Body of pancreas (tissue), 4 donors: Measurements from ENCODE around the gene TYROBP. TPM values are rescaled to one million over a fixed set of nuclear protein-coding genes. Genes with fewer than 3 reads are reported as not detected.

Experiments
- ATAC-seq: fragments of 150-250 bp; one replicate; pipeline ENCODE4 v1.9.1; 2016
- DNase-seq, 4 donors: peaks; one replicate each; pipeline ENCODE4 v3.0.0-alpha.2; 2019
- H3K27ac ChIP-seq, 4 donors: fragments of 200-600 bp; sonication (generic); 1 replicate in 3 of 4; 2 replicates in 1 of 4; pipeline versions ENCODE4 v1.5.1 to v1.6.1; 2016 to 2019; ENCODE audit warnings: mild to moderate bottlenecking in 1 of 4, mixed read lengths in 1 of 4, moderate library complexity in 1 of 4
- H3K27me3 ChIP-seq, 2 donors: fragments of 200-600 bp; sonication (generic); one replicate each; pipeline ENCODE4 v1.6.0; 2016; ENCODE audit warnings: mild to moderate bottlenecking in 1 of 2
- H3K36me3 ChIP-seq, 2 donors: fragments of 200-600 bp; sonication (generic); replicated peaks in 1 of 2; 2 replicates each; pipeline ENCODE4 v1.5.1; 2016; ENCODE audit warnings: low read depth in 2 of 2; ENCODE audit not compliant: insufficient read depth in 1 of 2
- H3K4me1 ChIP-seq: fragments of 200-600 bp; sonication (generic); one replicate; pipeline ENCODE4 v1.6.0; 2016
- H3K4me3 ChIP-seq, 2 donors: fragments of 200-600 bp; sonication (generic); 1 replicate in 1 of 2; 2 replicates in 1 of 2; pipeline ENCODE4 v1.5.1; 2016 to 2019
- H3K9me3 ChIP-seq, 3 donors: fragments of 200-600 bp; sonication (generic); 1 replicate in 2 of 3; 2 replicates in 1 of 3; pipeline ENCODE4 v1.5.1; 2016
- CTCF ChIP-seq, 7 experiments: fragments of 450-650 bp in 4 of 7; fragments of 200-600 bp in 3 of 7; sonication (generic) in 3 of 7; IDR thresholded peaks; one replicate each; pipeline ENCODE4 v1.5.1; 2016 to 2019; ENCODE audit warnings: antibody characterized with exemption in 7 of 7
- POLR2A ChIP-seq, 3 donors: fragments of 450-650 bp; IDR thresholded peaks; one replicate each; pipeline ENCODE4 v1.6.1; 2016; ENCODE audit warnings: antibody characterized with exemption in 3 of 3, mild to moderate bottlenecking in 2 of 3
- WGBS, 2 donors: methylation state at CpG; one replicate each; pipeline ENCODE4 v1.1.5; 2017; 5-methylcytosine and 5-hydroxymethylcytosine counted together
- intact Hi-C: fragments of 100-400 bp; cut with DNase I; formaldehyde crosslinking; loops from one replicate; pipeline ENCODE4 v1.15.1; 2023
- total RNA-seq, 2 donors: library from RNA; depleted of rRNA; stranded (reverse); fragments of >200 nt; gene quantifications; one replicate each; pipeline ENCODE4 v1.1.0, GENCODE V29; 2016

The TYROBP gene
- total RNA-seq, 2 donors from 2014 or later: 19.2 to 38.6 TPM

- peaks cover 37% of the 10 kb centered on the region for H3K4me1 ChIP-seq
- ATAC-seq: no peak
- H3K27me3 ChIP-seq: no peaks in the 10 kb centered on the region
- intact Hi-C loops: no loop called here
- H3K9me3 ChIP-seq: no peaks in the 10 kb centered on the region
- WGBS, 2 donors: 85 to 88% methylated on average over 5 of the region's 5 CpGs
- no peak overlapping the region for H3K4me3 ChIP-seq
- no peak for DNase-seq
- H3K36me3 ChIP-seq: peaks cover 0 to 5% of the 10 kb centered on the region in 2 donors
- H3K27ac ChIP-seq: no peak overlapping the region
- no peak for TF ChIP-seq POLR2A (IDR thresholded peaks at IDR 0.05)
Measured at GRCh38 chr19:35863018-35863417, 45.1 kb downstream of the TYROBP start.

- peak in 3 of 4 donors; percentile 34 to 63 (median 50) for DNase-seq
- Histone ChIP-seq H3K9me3 (no peaks in the 10 kb centered on the region), H3K4me1 (peaks cover 35% of the 10 kb centered on the region), H3K27me3 (no peaks in the 10 kb centered on the region), H3K36me3 (peaks cover 0 to 5% of the 10 kb centered on the region in 2 donors), H3K4me3 (no peak overlapping the region), H3K27ac (peak overlapping the region in 1 of 4 donors; percentile 34)
- TF ChIP-seq CTCF (IDR thresholded peaks at IDR 0.05) (no peak), POLR2A (IDR thresholded peaks at IDR 0.05) (no peak)
- intact Hi-C loops: no loop called here
- 64 to 67% methylated on average over 11 to 14 of the region's 14 CpGs for WGBS, 2 donors
- peak; percentile 31 for ATAC-seq
Measured at GRCh38 chr19:35862528-35862927, 45.6 kb downstream of the TYROBP start.

GRCh38 chr19:35861640-35862160 lies 46.4 kb downstream of the TYROBP start:
- Histone ChIP-seq H3K27ac (peak overlapping the region in 1 of 4 donors; percentile 34), H3K27me3 (no peaks in the 10 kb centered on the region), H3K36me3 (peaks cover 0 to 5% of the 10 kb centered on the region in 2 donors), H3K4me3 (no peak overlapping the region), H3K9me3 (no peaks in the 10 kb centered on the region), H3K4me1 (peaks cover 39% of the 10 kb centered on the region)
- ATAC-seq: no peak
- no peak for DNase-seq
- intact Hi-C loops: no loop called here
- whole genome bisulfite sequencing, 2 donors: 63 to 70% methylated on average over 13 to 19 of the region's 19 CpGs
- TF ChIP-seq CTCF (IDR thresholded peaks at IDR 0.05) (no peak), POLR2A (IDR thresholded peaks at IDR 0.05) (no peak)

GRCh38 chr19:35860818-35861639 lies 47.1 kb downstream of the TYROBP start:
- 44 to 73% methylated on average over 35 to 44 of the region's 55 CpGs for WGBS, 2 donors
- intact Hi-C loops: no loop called here
- no peaks in the 10 kb centered on the region for H3K9me3 ChIP-seq
- H3K27me3 ChIP-seq: no peaks in the 10 kb centered on the region
- DNase-seq (no peak), ATAC-seq (no peak)
- no peak overlapping the region for H3K4me3 ChIP-seq
- peak overlapping the region in 1 of 4 donors; percentile 89 for H3K27ac ChIP-seq
- peaks cover 0 to 5% of the 10 kb centered on the region in 2 donors for H3K36me3 ChIP-seq
- no peak for TF ChIP-seq POLR2A (IDR thresholded peaks at IDR 0.05)
- no peak for TF ChIP-seq CTCF (IDR thresholded peaks at IDR 0.05)
- peaks cover 45% of the 10 kb centered on the region for H3K4me1 ChIP-seq

- Histone ChIP-seq H3K9me3 (no peaks in the 10 kb centered on the region), H3K36me3 (peaks cover 0 to 5% of the 10 kb centered on the region in 2 donors), H3K4me3 (no peak overlapping the region), H3K4me1 (peaks cover 51% of the 10 kb centered on the region), H3K27ac (peak overlapping the region in 1 of 4 donors; percentile 89), H3K27me3 (no peaks in the 10 kb centered on the region)
- DNase-seq (peak in 1 of 4 donors; percentile 13), ATAC-seq (no peak)
- 37 to 66% methylated on average over 9 to 24 of the region's 24 CpGs for WGBS, 2 donors
- TF ChIP-seq POLR2A (IDR thresholded peaks at IDR 0.05) (no peak), CTCF (IDR thresholded peaks at IDR 0.05) (no peak)
- intact Hi-C loops: no loop called here
Measured at GRCh38 chr19:35860436-35860817, 47.7 kb downstream of the TYROBP start.
